A673 (cell line): ENCODE measurements around the gene AAMP. TPM values are rescaled to one million over a fixed set of nuclear protein-coding genes. Genes with fewer than 3 reads are reported as not detected.

Source experiments
- BruUV-seq: library from RNA; stranded (reverse); fragments of 400-500 nt; replicated peaks from 2 replicates; lab custom pipeline; 2021; lab: Mats Ljungman, UMichigan
- CTCF ChIA-PET: fragments of 300-600 bp; sonication (Branson Sonifier 250); formaldehyde crosslinking; loops from one replicate; lab custom pipeline; 2022; ENCODE audit warnings: antibody characterized with exemption; lab: Charles Lee
- POLR2A ChIA-PET: fragments of 300-600 bp; sonication (Branson Sonifier 250); formaldehyde crosslinking; loops from one replicate; lab custom pipeline; 2022; ENCODE audit warnings: antibody characterized with exemption; ENCODE audit not compliant: low non-redundant PET; lab: Charles Lee
- DNase-seq: peaks from one replicate; pipeline ENCODE4 v3.0.0-alpha.2; 2015; ENCODE audit warnings: low spot score
- H3K27ac ChIP-seq: fragments of 200-600 bp; sonication (generic); 2 replicates; pipeline ENCODE4 v1.5.1; 2016; ENCODE audit warnings: mixed run types, low read depth, mild to moderate bottlenecking, mixed read lengths, antibody characterized with exemption, low read length; ENCODE audit not compliant: poor library complexity, severe bottlenecking
- H3K27me3 ChIP-seq: fragments of 200-600 bp; sonication (generic); replicated peaks from 2 replicates; pipeline ENCODE4 v1.6.1; 2017; ENCODE audit warnings: mixed run types, low read depth, mild to moderate bottlenecking, mixed read lengths, antibody characterized with exemption, low read length; ENCODE audit not compliant: insufficient read depth, poor library complexity
- H3K36me3 ChIP-seq: fragments of 200-600 bp; sonication (generic); 2 replicates; pipeline ENCODE4 v1.6.1; 2016; ENCODE audit warnings: mixed run types, mild to moderate bottlenecking, mixed read lengths, antibody characterized with exemption, low read length; ENCODE audit not compliant: insufficient read depth, poor library complexity, severe bottlenecking
- H3K4me1 ChIP-seq: fragments of 200-600 bp; sonication (generic); 2 replicates; pipeline ENCODE4 v1.6.1; 2017; ENCODE audit warnings: mixed run types, mild to moderate bottlenecking, mixed read lengths, antibody characterized with exemption, low read length; ENCODE audit not compliant: insufficient read depth, poor library complexity, severe bottlenecking
- H3K4me3 ChIP-seq: fragments of 200-600 bp; sonication (generic); 2 replicates; pipeline ENCODE4 v1.5.1; 2016; ENCODE audit warnings: low read depth, mixed run types, mild to moderate bottlenecking, mixed read lengths, low read length; ENCODE audit not compliant: poor library complexity, severe bottlenecking
- H3K9me3 ChIP-seq: fragments of 200-600 bp; sonication (generic); 2 replicates; pipeline ENCODE4 v1.6.1; 2016; ENCODE audit warnings: mixed run types, low read depth, mild to moderate bottlenecking, mixed read lengths, antibody characterized with exemption, low read length; ENCODE audit not compliant: poor library complexity, severe bottlenecking
- EZH2 ChIP-seq: fragments of 200-600 bp; sonication (generic); IDR thresholded peaks from 2 replicates; pipeline ENCODE4 v1.6.1; 2017; ENCODE audit warnings: borderline replicate concordance, low read depth, mild to moderate bottlenecking, mixed read lengths, antibody characterized with exemption, low read length; ENCODE audit not compliant: poor library complexity, severe bottlenecking
- intact Hi-C: fragments of 100-400 bp; cut with micrococcal nuclease; formaldehyde crosslinking; loops from one replicate; pipeline ENCODE4 v1.10.0; 2022; ENCODE audit not compliant: unreplicated experiment
- total RNA-seq: library from RNA; stranded (reverse); gene quantifications from 2 replicates; pipeline ENCODE4 v1.2.3, GENCODE V29; 2021
- TF ChIP-seq, protein P1 (sequence below): fragments of 300-800, 200-600 bp; sonication (generic); conservative IDR thresholded peaks from 2 replicates; pipeline ENCODE4 v1.5.1; 2017; ENCODE audit warnings: low read depth, mild to moderate bottlenecking, antibody characterized with exemption, low read length, moderate library complexity, mixed read lengths

AAMP gene
- total RNA-seq, 1 experiment from 2014 or later = 74.7 TPM

DNA sequence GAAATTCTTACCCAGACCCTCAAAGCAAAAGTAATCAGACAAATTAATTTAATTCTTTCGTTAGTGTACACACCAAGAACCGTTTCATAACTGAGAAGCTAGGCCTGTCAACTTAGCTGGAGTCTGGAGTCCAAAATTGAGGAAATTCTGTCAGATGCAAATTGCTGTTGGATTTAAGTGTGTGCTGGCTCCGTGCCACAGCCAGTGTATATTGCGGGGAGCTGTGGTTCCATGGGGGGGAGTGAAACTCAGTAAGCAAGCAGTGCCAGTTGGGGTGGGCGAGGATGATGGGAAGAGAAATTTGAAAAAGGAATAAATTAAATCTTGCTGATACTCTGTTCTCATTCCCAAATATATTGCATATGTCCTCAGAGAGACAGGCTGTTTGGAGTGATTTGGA lies 48.9 kb downstream of the AAMP start:
- TF ChIP-seq, protein P1, sequence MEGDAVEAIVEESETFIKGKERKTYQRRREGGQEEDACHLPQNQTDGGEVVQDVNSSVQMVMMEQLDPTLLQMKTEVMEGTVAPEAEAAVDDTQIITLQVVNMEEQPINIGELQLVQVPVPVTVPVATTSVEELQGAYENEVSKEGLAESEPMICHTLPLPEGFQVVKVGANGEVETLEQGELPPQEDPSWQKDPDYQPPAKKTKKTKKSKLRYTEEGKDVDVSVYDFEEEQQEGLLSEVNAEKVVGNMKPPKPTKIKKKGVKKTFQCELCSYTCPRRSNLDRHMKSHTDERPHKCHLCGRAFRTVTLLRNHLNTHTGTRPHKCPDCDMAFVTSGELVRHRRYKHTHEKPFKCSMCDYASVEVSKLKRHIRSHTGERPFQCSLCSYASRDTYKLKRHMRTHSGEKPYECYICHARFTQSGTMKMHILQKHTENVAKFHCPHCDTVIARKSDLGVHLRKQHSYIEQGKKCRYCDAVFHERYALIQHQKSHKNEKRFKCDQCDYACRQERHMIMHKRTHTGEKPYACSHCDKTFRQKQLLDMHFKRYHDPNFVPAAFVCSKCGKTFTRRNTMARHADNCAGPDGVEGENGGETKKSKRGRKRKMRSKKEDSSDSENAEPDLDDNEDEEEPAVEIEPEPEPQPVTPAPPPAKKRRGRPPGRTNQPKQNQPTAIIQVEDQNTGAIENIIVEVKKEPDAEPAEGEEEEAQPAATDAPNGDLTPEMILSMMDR = no peak
- no peak for TF ChIP-seq EZH2
- Histone ChIP-seq H3K4me3 (no peak overlapping the region), H3K4me1 (peaks cover 47% of the 10 kb centered on the region), H3K9me3 (no peaks in the 10 kb centered on the region), H3K36me3 (peaks cover 14% of the 10 kb centered on the region), H3K27ac (no peak overlapping the region), H3K27me3 (no peaks in the 10 kb centered on the region)
- CTCF ChIA-PET = interaction anchor here (0.6 kb wide), 1 partner anchor 12 kb away, joined by 3 read pairs; no protein-coding TSS in a partner anchor
- no TSS peak for BruUV-seq
- POLR2A ChIA-PET = no interaction called here
- intact Hi-C loops = no loop called here
- peak; percentile 25 for DNase-seq

DNA sequence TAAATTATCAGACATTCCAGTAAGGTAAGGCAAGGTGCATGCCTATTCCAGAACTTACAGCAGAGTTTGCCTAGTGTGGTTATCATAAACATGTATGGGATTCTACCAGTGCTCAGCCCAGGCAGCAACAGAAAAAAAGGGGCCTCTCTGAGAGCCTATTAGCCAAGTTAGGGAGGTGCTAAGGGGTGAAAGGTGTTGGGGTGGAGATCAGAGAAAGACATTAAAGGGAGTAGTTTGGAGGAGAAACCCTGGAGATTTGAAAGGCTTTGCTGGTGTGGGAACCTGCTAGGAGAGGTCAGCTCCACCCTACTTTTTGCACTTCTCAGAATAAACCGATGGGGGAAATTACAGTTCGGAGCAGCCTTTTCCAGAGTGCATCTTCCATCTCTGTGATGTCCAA lies 50.0 kb downstream of the AAMP start:
- intact Hi-C loops = no loop called here
- no peak for TF ChIP-seq EZH2
- TF ChIP-seq, protein P1 = no peak
- POLR2A ChIA-PET = no interaction called here
- H3K4me1 ChIP-seq = peaks cover 47% of the 10 kb centered on the region
- no peak overlapping the region for H3K4me3 ChIP-seq
- CTCF ChIA-PET = interaction anchor here (0.6 kb wide), 1 partner anchor 175 kb away, joined by 3 read pairs; no protein-coding TSS in a partner anchor
- peak overlapping the region; percentile 23 for H3K27ac ChIP-seq
- H3K9me3 ChIP-seq = no peaks in the 10 kb centered on the region
- no peak for DNase-seq
- H3K36me3 ChIP-seq = peaks cover 8% of the 10 kb centered on the region
- H3K27me3 ChIP-seq = no peaks in the 10 kb centered on the region
- no TSS peak for BruUV-seq

DNA sequence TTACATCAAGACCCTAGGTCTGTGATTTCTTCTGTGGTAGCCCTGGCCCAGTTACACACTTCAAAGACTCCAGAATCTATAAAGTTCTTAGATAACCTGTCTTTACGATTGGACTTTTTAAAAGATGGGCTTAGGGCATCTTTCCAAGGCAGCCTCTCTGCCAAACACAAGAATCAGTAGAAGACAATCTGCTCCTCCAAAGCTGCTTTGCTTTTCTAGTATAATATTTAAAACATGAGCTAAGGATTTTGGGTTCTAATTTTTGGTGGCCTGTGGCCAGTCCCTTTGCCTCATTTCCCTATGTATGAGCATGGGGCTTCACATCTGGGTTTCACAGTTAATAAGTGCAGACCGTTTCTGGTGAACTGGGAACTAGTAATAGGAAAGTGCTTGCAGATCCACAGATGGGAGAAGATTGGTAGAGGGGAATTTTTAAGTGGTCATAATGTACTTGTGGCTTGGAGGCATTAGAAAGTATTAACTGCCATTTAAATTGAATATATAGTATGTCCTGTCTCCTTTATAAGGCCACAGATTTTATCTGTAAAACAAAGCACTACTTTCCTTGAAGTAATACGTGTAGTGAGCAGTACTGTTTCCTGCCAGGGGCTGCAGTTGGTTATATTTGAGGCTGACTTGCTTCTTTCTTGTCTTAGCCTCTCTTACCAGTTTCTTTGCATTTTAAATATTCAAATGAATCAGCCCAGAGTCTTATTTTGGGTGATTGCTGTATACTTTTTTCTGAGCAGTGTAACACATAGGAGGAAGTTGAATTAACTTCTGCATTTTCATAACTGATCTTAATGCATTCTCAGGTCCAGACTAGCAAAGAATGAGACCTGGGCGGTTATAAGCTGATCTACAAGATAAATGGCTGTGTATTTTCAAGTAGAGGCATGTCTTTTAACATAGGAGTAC lies 51.4 kb downstream of the AAMP start:
- Histone ChIP-seq H3K27me3 (no peaks in the 10 kb centered on the region), H3K27ac (peak overlapping the region; percentile 87), H3K36me3 (no peaks in the 10 kb centered on the region), H3K4me1 (peaks cover 47% of the 10 kb centered on the region), H3K4me3 (peak overlapping the region; percentile 86), H3K9me3 (no peaks in the 10 kb centered on the region)
- POLR2A ChIA-PET = no interaction called here
- CTCF ChIA-PET = no interaction called here
- intact Hi-C loops = no loop called here
- TF ChIP-seq EZH2 = no peak
- TF ChIP-seq, protein P1 = no peak
- BruUV-seq = no TSS peak
- DNase-seq = peak; percentile 10
